ENCODE measurements around the gene TBATA. TPM values are rescaled to one million over a fixed set of nuclear protein-coding genes. Genes with fewer than 3 reads are reported as not detected.

Gene TBATA
- total RNA-seq, 1 donor from 2014 or later: not detected

- Mint-ChIP-seq H3K4me3 (ENCODE audit: unreplicated experiment) (no peak overlapping the region), H3K27ac (ENCODE audit: unreplicated experiment) (no peak overlapping the region), H3K4me1 (ENCODE audit: unreplicated experiment) (peaks cover 2% of the 10 kb centered on the region), H3K27me3 (ENCODE audit: unreplicated experiment) (peaks cover 53% of the 10 kb centered on the region), H3K9me3 (ENCODE audit: unreplicated experiment) (peaks cover 2% of the 10 kb centered on the region), H3K36me3 (ENCODE audit: unreplicated experiment) (no peaks in the 10 kb centered on the region)
- TF ChIP-seq CTCF (IDR thresholded peaks at IDR 0.05): no peak
- no peak for DNase-seq (ENCODE audit: extremely low spot score, unreplicated experiment)
Observed at GRCh38 chr10:70791386-70792039, 6.3 kb upstream of the TBATA start.

GRCh38 chr10:70786799-70787415 lies 1.7 kb upstream of the TBATA start:
- H3K9me3 Mint-ChIP-seq (ENCODE audit: unreplicated experiment): no peaks in the 10 kb centered on the region
- no peak overlapping the region for H3K4me3 Mint-ChIP-seq (ENCODE audit: unreplicated experiment)
- peaks cover 40% of the 10 kb centered on the region for H3K27me3 Mint-ChIP-seq (ENCODE audit: unreplicated experiment)
- DNase-seq (ENCODE audit: extremely low spot score, unreplicated experiment): no peak
- H3K4me1 Mint-ChIP-seq (ENCODE audit: unreplicated experiment): peaks cover 2% of the 10 kb centered on the region
- H3K36me3 Mint-ChIP-seq (ENCODE audit: unreplicated experiment): no peaks in the 10 kb centered on the region
- no peak for TF ChIP-seq CTCF (IDR thresholded peaks at IDR 0.05)
- H3K27ac Mint-ChIP-seq (ENCODE audit: unreplicated experiment): no peak overlapping the region

- peaks cover 21% of the 10 kb centered on the region for H3K27me3 Mint-ChIP-seq (ENCODE audit: unreplicated experiment)
- no peak for TF ChIP-seq CTCF (IDR thresholded peaks at IDR 0.05)
- no peaks in the 10 kb centered on the region for H3K36me3 Mint-ChIP-seq (ENCODE audit: unreplicated experiment)
- H3K4me3 Mint-ChIP-seq (ENCODE audit: unreplicated experiment): no peak overlapping the region
- H3K9me3 Mint-ChIP-seq (ENCODE audit: unreplicated experiment): no peaks in the 10 kb centered on the region
- H3K27ac Mint-ChIP-seq (ENCODE audit: unreplicated experiment): no peak overlapping the region
- peaks cover 2% of the 10 kb centered on the region for H3K4me1 Mint-ChIP-seq (ENCODE audit: unreplicated experiment)
- DNase-seq (ENCODE audit: extremely low spot score, unreplicated experiment): no peak
Observed at GRCh38 chr10:70784471-70784870, 706 bp downstream of the TBATA start.

GRCh38 chr10:70784016-70784415 lies 1.2 kb downstream of the TBATA start:
- Mint-ChIP-seq H3K36me3 (ENCODE audit: unreplicated experiment) (no peaks in the 10 kb centered on the region), H3K9me3 (ENCODE audit: unreplicated experiment) (no peaks in the 10 kb centered on the region), H3K27me3 (ENCODE audit: unreplicated experiment) (peaks cover 17% of the 10 kb centered on the region), H3K4me1 (ENCODE audit: unreplicated experiment) (peaks cover 2% of the 10 kb centered on the region), H3K27ac (ENCODE audit: unreplicated experiment) (no peak overlapping the region), H3K4me3 (ENCODE audit: unreplicated experiment) (no peak overlapping the region)
- no peak for TF ChIP-seq CTCF (IDR thresholded peaks at IDR 0.05)
- DNase-seq (ENCODE audit: extremely low spot score, unreplicated experiment): no peak

- H3K9me3 Mint-ChIP-seq (ENCODE audit: unreplicated experiment): no peaks in the 10 kb centered on the region
- no peak for DNase-seq (ENCODE audit: extremely low spot score, unreplicated experiment)
- TF ChIP-seq CTCF (IDR thresholded peaks at IDR 0.05): no peak
- H3K27me3 Mint-ChIP-seq (ENCODE audit: unreplicated experiment): peaks cover 8% of the 10 kb centered on the region
- no peak overlapping the region for H3K4me3 Mint-ChIP-seq (ENCODE audit: unreplicated experiment)
- no peak overlapping the region for H3K27ac Mint-ChIP-seq (ENCODE audit: unreplicated experiment)
- H3K36me3 Mint-ChIP-seq (ENCODE audit: unreplicated experiment): no peaks in the 10 kb centered on the region
- peaks cover 2% of the 10 kb centered on the region for H3K4me1 Mint-ChIP-seq (ENCODE audit: unreplicated experiment)
Observed at GRCh38 chr10:70782746-70783680, 2.2 kb downstream of the TBATA start.

Data from osteocyte (in vitro differentiated cells).